Measurements from ENCODE around the gene LAMA3.

The LAMA3 gene

DNA sequence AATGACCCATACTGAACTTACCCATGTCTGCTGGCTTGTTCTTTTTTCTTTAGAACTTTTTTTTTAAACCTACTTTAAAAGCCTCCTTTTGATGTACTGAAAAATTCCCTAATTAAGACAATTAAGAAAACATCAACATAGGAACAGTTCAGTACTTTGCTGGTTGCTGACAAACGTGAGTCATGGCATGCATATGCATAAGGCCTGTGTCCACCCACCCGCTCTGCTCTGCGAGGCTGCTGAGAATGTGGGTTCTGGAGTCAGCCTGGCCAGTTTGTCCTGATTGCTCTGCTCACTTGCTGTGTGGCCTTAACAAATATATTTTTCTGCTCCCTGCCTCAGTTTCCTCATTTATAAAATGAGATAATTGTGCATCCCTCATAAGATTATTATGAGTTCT is 27.3 kb downstream of the LAMA3 start:
- no peaks in the 10 kb centered on the region for H3K36me3 ChIP-seq (ENCODE audit: control insufficient read depth in 2 of 2, insufficient read depth in 2 of 2, low read length in 2 of 2)
- no peak overlapping the region for H3K4me3 ChIP-seq (ENCODE audit: low read length in 2 of 2)
- H3K9me3 ChIP-seq (ENCODE audit: control insufficient read depth in 2 of 2, low read length in 2 of 2) = no peaks in the 10 kb centered on the region
- peaks cover 0 to 3% of the 10 kb centered on the region in 2 donors for H3K4me1 ChIP-seq (ENCODE audit: control insufficient read depth in 2 of 2, insufficient read depth in 2 of 2, low read length in 2 of 2)
- no peaks in the 10 kb centered on the region for H3K27me3 ChIP-seq (ENCODE audit: control insufficient read depth in 2 of 2, insufficient read depth in 2 of 2, low read length in 2 of 2)
- H3K27ac ChIP-seq (ENCODE audit: low read depth in 2 of 2, low read length in 2 of 2) = no peak overlapping the region
- H3K9ac ChIP-seq (ENCODE audit: low read depth in 1 of 2, low read length in 2 of 2) = no peak overlapping the region

GRCh38 chr18:23716966-23717365 is 27.7 kb downstream of the LAMA3 start:
- H3K27ac ChIP-seq (ENCODE audit: low read depth in 2 of 2, low read length in 2 of 2) = no peak overlapping the region
- no peaks in the 10 kb centered on the region for H3K9me3 ChIP-seq (ENCODE audit: control insufficient read depth in 2 of 2, low read length in 2 of 2)
- no peaks in the 10 kb centered on the region for H3K4me1 ChIP-seq (ENCODE audit: control insufficient read depth in 2 of 2, insufficient read depth in 2 of 2, low read length in 2 of 2)
- H3K27me3 ChIP-seq (ENCODE audit: control insufficient read depth in 2 of 2, insufficient read depth in 2 of 2, low read length in 2 of 2) = no peaks in the 10 kb centered on the region
- H3K9ac ChIP-seq (ENCODE audit: low read depth in 1 of 2, low read length in 2 of 2) = no peak overlapping the region
- H3K36me3 ChIP-seq (ENCODE audit: control insufficient read depth in 2 of 2, insufficient read depth in 2 of 2, low read length in 2 of 2) = no peaks in the 10 kb centered on the region
- H3K4me3 ChIP-seq (ENCODE audit: low read length in 2 of 2) = no peak overlapping the region

DNA sequence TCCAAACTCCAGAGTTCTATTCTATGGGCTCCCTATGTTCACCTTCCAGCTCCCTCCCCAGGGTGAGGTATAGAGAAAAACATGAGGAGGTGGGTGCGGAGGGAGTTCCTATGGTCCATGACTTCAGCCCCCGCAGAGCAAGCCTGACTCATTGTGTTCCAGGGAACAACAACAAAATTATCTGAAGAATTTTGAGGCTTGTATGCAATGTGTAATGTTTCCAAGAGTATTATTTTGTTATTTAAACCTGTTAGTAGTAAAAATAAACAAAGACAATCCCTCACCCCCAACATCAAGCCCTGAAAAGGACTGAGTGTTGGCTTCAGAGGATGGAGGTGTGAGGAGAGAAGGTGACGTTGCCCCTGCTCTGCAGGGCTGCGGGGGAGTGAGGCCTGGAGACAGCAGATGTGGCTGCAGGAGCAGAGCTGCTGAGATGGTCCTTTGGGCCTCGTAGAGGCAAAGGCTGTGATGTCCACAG is 29.0 kb downstream of the LAMA3 start:
- Histone ChIP-seq H3K9ac (ENCODE audit: low read depth in 1 of 2, low read length in 2 of 2) (no peak overlapping the region), H3K27ac (ENCODE audit: low read depth in 2 of 2, low read length in 2 of 2) (no peak overlapping the region)

DNA sequence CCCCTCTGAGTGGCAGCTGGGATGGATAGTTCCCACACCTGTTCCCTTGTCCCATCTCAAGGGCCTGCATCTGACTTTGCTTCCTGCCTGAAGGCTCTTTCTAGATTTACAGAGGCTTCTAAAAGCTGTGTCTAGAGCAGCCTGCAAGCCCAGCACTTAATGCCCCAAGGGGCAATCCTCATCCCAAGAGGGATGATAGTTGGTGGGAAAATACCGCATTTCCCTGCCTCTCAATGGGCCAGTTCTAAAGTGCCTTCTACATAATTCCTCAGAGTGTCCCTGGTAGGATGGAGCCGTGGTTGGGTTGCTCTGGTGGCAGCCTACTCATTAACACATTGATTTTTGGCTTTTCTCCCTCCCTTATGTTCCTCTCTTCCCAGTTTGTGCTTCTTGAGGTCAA is 29.5 kb downstream of the LAMA3 start:
- Histone ChIP-seq H3K27me3 (ENCODE audit: control insufficient read depth in 2 of 2, insufficient read depth in 2 of 2, low read length in 2 of 2) (no peaks in the 10 kb centered on the region), H3K9ac (ENCODE audit: low read depth in 1 of 2, low read length in 2 of 2) (no peak overlapping the region), H3K9me3 (ENCODE audit: control insufficient read depth in 2 of 2, low read length in 2 of 2) (no peaks in the 10 kb centered on the region), H3K4me1 (ENCODE audit: control insufficient read depth in 2 of 2, insufficient read depth in 2 of 2, low read length in 2 of 2) (no peaks in the 10 kb centered on the region), H3K36me3 (ENCODE audit: control insufficient read depth in 2 of 2, insufficient read depth in 2 of 2, low read length in 2 of 2) (no peaks in the 10 kb centered on the region), H3K4me3 (ENCODE audit: low read length in 2 of 2) (no peak overlapping the region), H3K27ac (ENCODE audit: low read depth in 2 of 2, low read length in 2 of 2) (no peak overlapping the region)

More for the DNA sequence above, 29.0 kb downstream of the LAMA3 start:
- Histone ChIP-seq H3K4me1 (ENCODE audit: control insufficient read depth in 2 of 2, insufficient read depth in 2 of 2, low read length in 2 of 2) (no peaks in the 10 kb centered on the region), H3K4me3 (ENCODE audit: low read length in 2 of 2) (no peak overlapping the region), H3K9me3 (ENCODE audit: control insufficient read depth in 2 of 2, low read length in 2 of 2) (no peaks in the 10 kb centered on the region), H3K36me3 (ENCODE audit: control insufficient read depth in 2 of 2, insufficient read depth in 2 of 2, low read length in 2 of 2) (no peaks in the 10 kb centered on the region), H3K27me3 (ENCODE audit: control insufficient read depth in 2 of 2, insufficient read depth in 2 of 2, low read length in 2 of 2) (no peaks in the 10 kb centered on the region)

GRCh38 chr18:23719634-23720201 is 30.5 kb downstream of the LAMA3 start:
- H3K36me3 ChIP-seq (ENCODE audit: control insufficient read depth in 2 of 2, insufficient read depth in 2 of 2, low read length in 2 of 2) = no peaks in the 10 kb centered on the region
- H3K4me3 ChIP-seq (ENCODE audit: low read length in 2 of 2) = no peak overlapping the region
- no peaks in the 10 kb centered on the region for H3K9me3 ChIP-seq (ENCODE audit: control insufficient read depth in 2 of 2, low read length in 2 of 2)
- H3K9ac ChIP-seq (ENCODE audit: low read depth in 1 of 2, low read length in 2 of 2) = no peak overlapping the region
- no peaks in the 10 kb centered on the region for H3K4me1 ChIP-seq (ENCODE audit: control insufficient read depth in 2 of 2, insufficient read depth in 2 of 2, low read length in 2 of 2)
- H3K27me3 ChIP-seq (ENCODE audit: control insufficient read depth in 2 of 2, insufficient read depth in 2 of 2, low read length in 2 of 2) = no peaks in the 10 kb centered on the region
- no peak overlapping the region for H3K27ac ChIP-seq (ENCODE audit: low read depth in 2 of 2, low read length in 2 of 2)

GRCh38 chr18:23721696-23722480 is 32.6 kb downstream of the LAMA3 start:
- Histone ChIP-seq H3K9me3 (ENCODE audit: control insufficient read depth in 2 of 2, low read length in 2 of 2) (no peaks in the 10 kb centered on the region), H3K4me3 (ENCODE audit: low read length in 2 of 2) (no peak overlapping the region), H3K36me3 (ENCODE audit: control insufficient read depth in 2 of 2, insufficient read depth in 2 of 2, low read length in 2 of 2) (no peaks in the 10 kb centered on the region), H3K27me3 (ENCODE audit: control insufficient read depth in 2 of 2, insufficient read depth in 2 of 2, low read length in 2 of 2) (no peaks in the 10 kb centered on the region), H3K27ac (ENCODE audit: low read depth in 2 of 2, low read length in 2 of 2) (no peak overlapping the region), H3K4me1 (ENCODE audit: control insufficient read depth in 2 of 2, insufficient read depth in 2 of 2, low read length in 2 of 2) (no peaks in the 10 kb centered on the region), H3K9ac (ENCODE audit: low read depth in 1 of 2, low read length in 2 of 2) (no peak overlapping the region)

GRCh38 chr18:23722646-23723045 is 33.4 kb downstream of the LAMA3 start:
- no peaks in the 10 kb centered on the region for H3K27me3 ChIP-seq (ENCODE audit: control insufficient read depth in 2 of 2, insufficient read depth in 2 of 2, low read length in 2 of 2)
- no peaks in the 10 kb centered on the region for H3K4me1 ChIP-seq (ENCODE audit: control insufficient read depth in 2 of 2, insufficient read depth in 2 of 2, low read length in 2 of 2)
- no peak overlapping the region for H3K27ac ChIP-seq (ENCODE audit: low read depth in 2 of 2, low read length in 2 of 2)
- H3K4me3 ChIP-seq (ENCODE audit: low read length in 2 of 2) = no peak overlapping the region
- H3K9ac ChIP-seq (ENCODE audit: low read depth in 1 of 2, low read length in 2 of 2) = no peak overlapping the region
- no peaks in the 10 kb centered on the region for H3K9me3 ChIP-seq (ENCODE audit: control insufficient read depth in 2 of 2, low read length in 2 of 2)
- no peaks in the 10 kb centered on the region for H3K36me3 ChIP-seq (ENCODE audit: control insufficient read depth in 2 of 2, insufficient read depth in 2 of 2, low read length in 2 of 2)

DNA sequence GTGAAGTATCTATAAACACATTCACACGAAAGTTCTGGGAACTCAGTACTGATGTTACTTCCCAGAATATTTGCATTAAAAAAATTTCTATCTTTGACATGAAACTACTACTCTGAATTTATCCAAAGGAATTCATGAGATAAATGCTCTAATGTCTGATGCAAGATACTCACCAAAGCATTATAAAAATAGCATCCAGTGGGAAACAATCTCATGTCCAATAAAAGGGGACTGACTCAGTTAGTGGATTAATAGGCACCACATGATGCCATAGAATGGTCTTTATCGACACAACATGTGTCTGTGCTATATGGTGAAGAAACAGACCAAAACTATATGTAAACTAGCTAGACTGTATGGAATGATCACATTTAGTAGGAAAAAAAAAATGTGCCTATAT is 33.9 kb downstream of the LAMA3 start:
- Histone ChIP-seq H3K9me3 (ENCODE audit: control insufficient read depth in 2 of 2, low read length in 2 of 2) (no peaks in the 10 kb centered on the region), H3K9ac (ENCODE audit: low read depth in 1 of 2, low read length in 2 of 2) (no peak overlapping the region), H3K4me1 (ENCODE audit: control insufficient read depth in 2 of 2, insufficient read depth in 2 of 2, low read length in 2 of 2) (no peaks in the 10 kb centered on the region), H3K27ac (ENCODE audit: low read depth in 2 of 2, low read length in 2 of 2) (no peak overlapping the region), H3K36me3 (ENCODE audit: control insufficient read depth in 2 of 2, insufficient read depth in 2 of 2, low read length in 2 of 2) (no peaks in the 10 kb centered on the region), H3K27me3 (ENCODE audit: control insufficient read depth in 2 of 2, insufficient read depth in 2 of 2, low read length in 2 of 2) (no peaks in the 10 kb centered on the region), H3K4me3 (ENCODE audit: low read length in 2 of 2) (no peak overlapping the region)

DNA sequence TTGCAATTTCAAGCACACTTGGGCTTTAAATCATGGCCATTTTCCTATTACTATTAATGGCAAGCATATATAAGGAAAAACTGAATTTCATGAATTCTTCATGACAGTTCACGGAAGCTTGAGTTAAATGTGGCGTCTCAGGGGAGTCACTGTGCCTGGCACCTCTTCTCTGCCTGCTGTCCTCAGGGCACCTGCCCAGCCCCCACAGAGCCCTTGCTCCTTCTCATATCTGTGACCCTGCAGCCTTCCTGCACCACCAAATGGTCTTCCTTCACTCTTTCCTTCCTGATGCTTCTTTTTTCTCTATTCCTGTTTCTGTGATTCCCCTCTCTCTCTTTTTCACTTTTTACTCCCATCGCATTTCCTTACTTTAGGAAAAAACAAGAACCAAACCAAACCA is 35.4 kb downstream of the LAMA3 start:
- no peaks in the 10 kb centered on the region for H3K4me1 ChIP-seq (ENCODE audit: control insufficient read depth in 2 of 2, insufficient read depth in 2 of 2, low read length in 2 of 2)
- H3K4me3 ChIP-seq (ENCODE audit: low read length in 2 of 2) = no peak overlapping the region
- no peaks in the 10 kb centered on the region for H3K9me3 ChIP-seq (ENCODE audit: control insufficient read depth in 2 of 2, low read length in 2 of 2)
- no peaks in the 10 kb centered on the region for H3K27me3 ChIP-seq (ENCODE audit: control insufficient read depth in 2 of 2, insufficient read depth in 2 of 2, low read length in 2 of 2)
- H3K36me3 ChIP-seq (ENCODE audit: control insufficient read depth in 2 of 2, insufficient read depth in 2 of 2, low read length in 2 of 2) = no peaks in the 10 kb centered on the region
- no peak overlapping the region for H3K27ac ChIP-seq (ENCODE audit: low read depth in 2 of 2, low read length in 2 of 2)
- H3K9ac ChIP-seq (ENCODE audit: low read depth in 1 of 2, low read length in 2 of 2) = no peak overlapping the region

GRCh38 chr18:23725351-23725750 is 36.1 kb downstream of the LAMA3 start:
- Histone ChIP-seq H3K4me1 (ENCODE audit: control insufficient read depth in 2 of 2, insufficient read depth in 2 of 2, low read length in 2 of 2) (no peaks in the 10 kb centered on the region), H3K9ac (ENCODE audit: low read depth in 1 of 2, low read length in 2 of 2) (no peak overlapping the region), H3K36me3 (ENCODE audit: control insufficient read depth in 2 of 2, insufficient read depth in 2 of 2, low read length in 2 of 2) (no peaks in the 10 kb centered on the region), H3K27ac (ENCODE audit: low read depth in 2 of 2, low read length in 2 of 2) (no peak overlapping the region), H3K27me3 (ENCODE audit: control insufficient read depth in 2 of 2, insufficient read depth in 2 of 2, low read length in 2 of 2) (no peaks in the 10 kb centered on the region), H3K4me3 (ENCODE audit: low read length in 2 of 2) (no peak overlapping the region), H3K9me3 (ENCODE audit: control insufficient read depth in 2 of 2, low read length in 2 of 2) (no peaks in the 10 kb centered on the region)
